GM23338 (cell line): Measurements from ENCODE around the gene MYO5A. TPM values are rescaled to one million over a fixed set of nuclear protein-coding genes. Genes with fewer than 3 reads are reported as not detected.

Experiments used
- ATAC-seq: fragments of 200-7000 bp; cut with Tn5 transposase; 3 replicates; pipeline ENCODE4 v1.9.1; 2020
- DNase-seq: peaks from one replicate; pipeline ENCODE4 v3.0.0-alpha.2; 2015; ENCODE audit warnings: low spot score
- H2AFZ ChIP-seq: fragments of 200-600 bp; sonication (generic); 2 replicates; pipeline ENCODE4 v1.8.0; 2016; ENCODE audit warnings: antibody characterized with exemption, mild to moderate bottlenecking, moderate library complexity
- H3F3A ChIP-seq: fragments of 200-600 bp; sonication (generic); replicated peaks from 2 replicates; pipeline ENCODE4 v1.8.0; 2017; ENCODE audit warnings: antibody characterized with exemption, mixed run types, low read depth
- H3K27ac ChIP-seq: fragments of 200-600 bp; sonication (generic); 2 replicates; pipeline ENCODE4 v1.6.1; 2016; ENCODE audit warnings: low read depth
- H3K27me3 ChIP-seq: fragments of 200-600 bp; sonication (generic); 2 replicates; pipeline ENCODE4 v1.8.0; 2016; ENCODE audit warnings: mild to moderate bottlenecking, mixed run types, moderate library complexity; ENCODE audit not compliant: insufficient read depth
- H3K36me3 ChIP-seq: fragments of 200-600 bp; sonication (generic); 2 replicates; pipeline ENCODE4 v1.8.0; 2016; ENCODE audit warnings: mild to moderate bottlenecking; ENCODE audit not compliant: insufficient read depth
- H3K4me1 ChIP-seq: fragments of 200-600 bp; sonication (generic); 2 replicates; pipeline ENCODE4 v1.8.0; 2016; ENCODE audit warnings: mild to moderate bottlenecking, moderate library complexity; ENCODE audit not compliant: insufficient read depth
- H3K4me2 ChIP-seq: fragments of 200-600 bp; sonication (generic); 2 replicates; pipeline ENCODE4 v1.7.1; 2017; ENCODE audit warnings: mixed run types
- H3K4me3 ChIP-seq: fragments of 200-600 bp; sonication (generic); 2 replicates; pipeline ENCODE4 v1.6.1; 2016; ENCODE audit warnings: mixed run types
- H3K79me2 ChIP-seq: fragments of 200-600 bp; sonication (generic); replicated peaks from 2 replicates; pipeline ENCODE4 v1.8.0; 2017; ENCODE audit warnings: mild to moderate bottlenecking; ENCODE audit not compliant: insufficient read depth
- H3K9me2 ChIP-seq: fragments of 200-600 bp; sonication (generic); 2 replicates; pipeline ENCODE4 v1.8.0; 2017; ENCODE audit not compliant: insufficient read depth
- H4K20me1 ChIP-seq: fragments of 200-600 bp; sonication (generic); replicated peaks from 2 replicates; pipeline ENCODE4 v1.8.0; 2017; ENCODE audit warnings: mild to moderate bottlenecking; ENCODE audit not compliant: insufficient read depth
- H3K27ac Mint-ChIP-seq: 2 replicates; pipeline ENCODE4 v1.8.0; 2020; ENCODE audit warnings: inconsistent platforms, mild to moderate bottlenecking, moderate library complexity, mixed read lengths
- H3K27me3 Mint-ChIP-seq: 3 replicates; pipeline ENCODE4 v1.8.0; 2022; ENCODE audit warnings: low read depth, mild to moderate bottlenecking, moderate library complexity, mixed read lengths, inconsistent platforms; ENCODE audit not compliant: insufficient read depth, poor library complexity
- H3K36me3 Mint-ChIP-seq: 3 replicates; pipeline ENCODE4 v1.8.0; 2021; ENCODE audit warnings: low read depth, mild to moderate bottlenecking, inconsistent platforms, moderate library complexity, mixed read lengths
- H3K4me1 Mint-ChIP-seq: 3 replicates; pipeline ENCODE4 v1.8.0; 2020; ENCODE audit warnings: mild to moderate bottlenecking, inconsistent platforms, mixed read lengths
- H3K4me3 Mint-ChIP-seq: 3 replicates; pipeline ENCODE4 v1.8.0; 2021; ENCODE audit warnings: moderate library complexity, mild to moderate bottlenecking, inconsistent platforms, mixed read lengths
- H3K9me3 Mint-ChIP-seq: 3 replicates; pipeline ENCODE4 v1.8.0; 2020; ENCODE audit warnings: moderate library complexity, mild to moderate bottlenecking, inconsistent platforms, mixed read lengths
- CTCF ChIP-seq, 2 experiments: fragments of 200-600 bp in 1 of 2; sonication (generic) in 1 of 2; conservative IDR thresholded peaks; 2 replicates each; pipeline versions ENCODE4 v1.5.1 to v1.6.1; 2016 to 2017; ENCODE audit warnings: antibody characterized with exemption in 2 of 2, low read depth in 2 of 2, mild to moderate bottlenecking in 2 of 2, moderate library complexity in 1 of 2
- ETS1 ChIP-seq: IDR thresholded peaks from 2 replicates; pipeline ENCODE4 v1.6.1; 2016; ENCODE audit warnings: antibody characterized with exemption
- EZH2 ChIP-seq: fragments of 200-600 bp; sonication (generic); IDR thresholded peaks from one replicate; pipeline ENCODE4 v1.8.0; 2017; ENCODE audit warnings: antibody characterized with exemption, mild to moderate bottlenecking, low read depth; ENCODE audit not compliant: unreplicated experiment
- EZH2phosphoT487 ChIP-seq: fragments of 200-600 bp; sonication (generic); IDR thresholded peaks from one replicate; pipeline ENCODE4 v1.8.1; 2018; ENCODE audit warnings: antibody characterized with exemption; ENCODE audit not compliant: unreplicated experiment
- JUNB ChIP-seq: IDR thresholded peaks from one replicate; pipeline ENCODE4 v1.6.1; 2016; ENCODE audit warnings: antibody characterized with exemption; ENCODE audit not compliant: unreplicated experiment
- NANOG ChIP-seq: IDR thresholded peaks from 2 replicates; pipeline ENCODE4 v1.6.1; 2016; ENCODE audit warnings: antibody characterized with exemption, borderline replicate concordance
- POLR2AphosphoS5 ChIP-seq: IDR thresholded peaks from 2 replicates; pipeline ENCODE4 v1.6.1; 2016; ENCODE audit warnings: antibody characterized with exemption, low read depth
- STAT1 ChIP-seq: IDR thresholded peaks from one replicate; pipeline ENCODE4 v1.6.1; 2016; ENCODE audit warnings: antibody characterized with exemption; ENCODE audit not compliant: unreplicated experiment
- ZNF462 ChIP-seq: fragments of 250-450 bp; sonication (Bioruptor Pico); IDR thresholded peaks from 2 replicates; pipeline ENCODE4 v1.5.0; 2020; ENCODE audit warnings: mild to moderate bottlenecking, moderate library complexity
- long read RNA-seq: library from polyadenylated mRNA; unstranded; transcript quantifications from one replicate; pipeline ENCODE4 v2.0.0, GENCODE V29; 2020; ENCODE audit not compliant: unreplicated experiment
- polyA plus RNA-seq: library from polyadenylated mRNA; unstranded; fragments of >200 nt; fragmentation: Nextera tagmentation; extraction: Ambion mirVana; gene quantifications from 2 replicates; pipeline ENCODE4 v1.2.1, GENCODE V29; 2016
- total RNA-seq: library from RNA; depleted of rRNA; stranded (reverse); fragments of >200 nt; shearing (Covaris generic); gene quantifications from 2 replicates; pipeline ENCODE4 v1.2.3, GENCODE V29; 2014; rRNA removed

Gene MYO5A
- total RNA-seq (30.2 and 31.8 TPM in 2 replicates), polyA plus RNA-seq (5.6 and 5.7 TPM in 2 replicates)
- long read RNA-seq, partial matches to known transcripts, result 2 of 3 reads
- long read RNA-seq, other reads (novel, unspliced or antisense), result 1 of 3 reads

GRCh38 chr15:52528564-52529340 is at the start of gene MYO5A:
Gene MYO5A (minus strand): TSS chr15:52528880. CDS start chr15:52528806, 74 bp downstream.
- H3F3A ChIP-seq, result peaks cover 24% of the 10 kb centered on the region
- H3K4me1 ChIP-seq, result peaks cover 14% of the 10 kb centered on the region
- H4K20me1 ChIP-seq, result peaks cover 5% of the 10 kb centered on the region
- DNase-seq (peak; percentile 87), ATAC-seq (peak; percentile 85)
- 0 out of 2 replicates have a peak within 1 kb of the TSS, but pooled peaks have one; percentile 55 for H3K27ac ChIP-seq
- peaks cover 40% of the 10 kb centered on the region for H3K79me2 ChIP-seq
- Mint-ChIP-seq H3K36me3 (no peaks in the 10 kb centered on the region; the same call in 2 of the 3 replicates), H3K9me3 (no peaks in the 10 kb centered on the region), H3K27ac (no peak within 1 kb of the TSS), H3K27me3 (peaks cover 39% of the 10 kb centered on the region), H3K4me1 (peaks cover 13% of the 10 kb centered on the region), H3K4me3 (peak within 1 kb of the TSS; percentile 94)
- H3K9me2 ChIP-seq, result no peaks in the 10 kb centered on the region
- peak within 1 kb of the TSS; percentile 93 for H3K4me3 ChIP-seq
- H3K27me3 ChIP-seq, result peaks cover 50% of the 10 kb centered on the region
- peak within 1 kb of the TSS; percentile 96 for H2AFZ ChIP-seq
- peak in 1 of 2 experiments; percentile 27; a peak in 2 of 4 replicates for TF ChIP-seq CTCF (conservative IDR thresholded peaks at IDR 0.05; ENCODE audit: low read depth in 2 of 2)
- no peak for TF ChIP-seq EZH2
- TF ChIP-seq ETS1, result no peak
- TF ChIP-seq EZH2phosphoT487, result no peak
- no peak for TF ChIP-seq ZNF462 (CRISPR knock-in tag)
- no peak for TF ChIP-seq STAT1
- TF ChIP-seq POLR2AphosphoS5, result peak; percentile 57
- no peak for TF ChIP-seq JUNB
- TF ChIP-seq NANOG, result no peak
- peak within 1 kb of the TSS; percentile 98 for H3K4me2 ChIP-seq
- H3K36me3 ChIP-seq, result no peaks in the 10 kb centered on the region
